H1 (cell line): Measurements from ENCODE around the gene GABRA4. TPM values are rescaled to one million over a fixed set of nuclear protein-coding genes. Genes with fewer than 3 reads are reported as not detected.

ENCODE experiments used
- BRCA1 ChIP-seq: IDR thresholded peaks from 2 replicates; pipeline ENCODE4 v1.6.1; 2012; ENCODE audit warnings: low read depth, low read length, improper control_type of control experiment
- CBX8 ChIP-seq: fragments of 300-800, 300-1000 bp; sonication (generic); IDR thresholded peaks from 2 replicates; pipeline ENCODE4 v1.7.1; 2016; ENCODE audit warnings: low read depth, low read length, borderline replicate concordance
- CEBPB ChIP-seq: IDR thresholded peaks from 2 replicates; pipeline ENCODE4 v1.6.1; 2012; ENCODE audit warnings: low read depth, low read length
- CHD1 ChIP-seq: IDR thresholded peaks from 2 replicates; pipeline ENCODE4 v1.6.1; 2012; ENCODE audit warnings: low read depth, low read length, improper control_type of control experiment
- CTBP2 ChIP-seq: IDR thresholded peaks from 2 replicates; pipeline ENCODE4 v1.7.0; 2011; ENCODE audit warnings: borderline replicate concordance, mild to moderate bottlenecking, moderate library complexity, mixed read lengths, low read length; ENCODE audit not compliant: insufficient read depth, insufficient read length
- EP300 ChIP-seq, 2 experiments: IDR thresholded peaks; 1 replicate in 1 of 2; 2 replicates in 1 of 2; pipeline ENCODE4 v1.6.1; 2011 to 2012; ENCODE audit warnings: low read depth in 2 of 2, low read length in 2 of 2, mild to moderate bottlenecking in 2 of 2, borderline replicate concordance in 1 of 2, inconsistent platforms in 1 of 2, moderate library complexity in 1 of 2
- FOSL1 ChIP-seq: IDR thresholded peaks from 2 replicates; pipeline ENCODE4 v1.6.1; 2011; ENCODE audit warnings: mild to moderate bottlenecking, low read depth, low read length, moderate library complexity; ENCODE audit not compliant: insufficient read depth
- GABPA ChIP-seq: IDR thresholded peaks from 2 replicates; pipeline ENCODE4 v1.6.1; 2011; ENCODE audit warnings: mild to moderate bottlenecking, low read length, moderate library complexity, borderline replicate concordance; ENCODE audit not compliant: insufficient read depth
- HDAC2 ChIP-seq, 2 experiments: fragments of 300-600 bp in 1 of 2; sonication (generic) in 1 of 2; IDR thresholded peaks; 2 replicates each; pipeline ENCODE4 v1.6.1; 2011 to 2012; ENCODE audit warnings: low read depth in 2 of 2, low read length in 2 of 2, mild to moderate bottlenecking in 2 of 2, moderate library complexity in 2 of 2, borderline replicate concordance in 1 of 2, inconsistent platforms in 1 of 2
- HDAC6 ChIP-seq: IDR thresholded peaks from one replicate; pipeline ENCODE4 v1.7.1; 2012; ENCODE audit warnings: low read depth, mild to moderate bottlenecking, inconsistent platforms, low read length, moderate library complexity
- JUN ChIP-seq: IDR thresholded peaks from 2 replicates; pipeline ENCODE4 v1.6.1; 2011; ENCODE audit warnings: low read depth, mild to moderate bottlenecking, improper control_type of control experiment, low read length
- KDM1A ChIP-seq: fragments of 200-600, 300-600 bp; sonication (generic); IDR thresholded peaks from 2 replicates; pipeline ENCODE4 v1.7.1; 2016; ENCODE audit warnings: mild to moderate bottlenecking, low read length, borderline replicate concordance
- MAX ChIP-seq: IDR thresholded peaks from 2 replicates; pipeline ENCODE4 v1.6.1; 2012; ENCODE audit warnings: inconsistent platforms
- POU5F1 ChIP-seq: IDR thresholded peaks from 2 replicates; pipeline ENCODE4 v1.6.1; 2011; ENCODE audit warnings: low read depth, mild to moderate bottlenecking, low read length, moderate library complexity
- RBBP5 ChIP-seq: IDR thresholded peaks from 2 replicates; pipeline ENCODE4 v1.7.1; 2012; ENCODE audit warnings: low read depth, mild to moderate bottlenecking, inconsistent platforms, low read length, moderate library complexity, borderline replicate concordance
- SIN3A ChIP-seq, 2 experiments: IDR thresholded peaks in 1 of 2; conservative IDR thresholded peaks in 1 of 2; 2 replicates each; pipeline ENCODE4 v1.6.1; 2011 to 2012; ENCODE audit warnings: low read length in 2 of 2, improper control_type of control experiment in 1 of 2, low read depth in 1 of 2, mild to moderate bottlenecking in 1 of 2
- SIRT6 ChIP-seq: IDR thresholded peaks from one replicate; pipeline ENCODE4 v1.7.1; 2012; ENCODE audit warnings: low read length, inconsistent platforms
- SIX5 ChIP-seq: IDR thresholded peaks from 2 replicates; pipeline ENCODE4 v1.6.1; 2011; ENCODE audit warnings: mild to moderate bottlenecking, low read depth, low read length
- SP4 ChIP-seq: IDR thresholded peaks from 2 replicates; pipeline ENCODE4 v1.6.1; 2012; ENCODE audit warnings: low read length, inconsistent platforms
- TCF12 ChIP-seq: IDR thresholded peaks from 2 replicates; pipeline ENCODE4 v1.6.1; 2011; ENCODE audit warnings: low read depth, mild to moderate bottlenecking, low read length
- polyA plus RNA-seq, 7 experiments: library from polyadenylated mRNA; depleted of rRNA in 3 of 7; stranded (reverse) in 5 of 7; unstranded in 2 of 7; fragments of >200 nt in 5 of 7; fragments of 200-250 nt in 2 of 7; gene quantifications; 1 replicate in 5 of 7; 2 replicates in 1 of 7; 4 replicates in 1 of 7; pipeline versions ENCODE4 v1.2.1 to v1.2.3, GENCODE V29; 2011 to 2013; ENCODE audit warnings: missing spikeins in 2 of 7, mixed read lengths in 2 of 7
- total RNA-seq: library from RNA; stranded (reverse); fragmentation: NEBNext Ultra II Directional; extraction: Animal tissue kit (Norgen Biotek cat#: 25700); gene quantifications from 2 replicates; pipeline ENCODE4 v1.2.1, GENCODE V29; 2021
- TF ChIP-seq, protein P1 (sequence below): IDR thresholded peaks from 2 replicates; pipeline ENCODE4 v1.6.1; 2012; ENCODE audit warnings: low read length, inconsistent platforms

The GABRA4 gene
- total and polyA plus RNA-seq, 2 of the 8 experiments (the other 6 are each of a cell fraction or from before 2014, with no cell fraction given), result 0.09 to 0.37 TPM

DNA sequence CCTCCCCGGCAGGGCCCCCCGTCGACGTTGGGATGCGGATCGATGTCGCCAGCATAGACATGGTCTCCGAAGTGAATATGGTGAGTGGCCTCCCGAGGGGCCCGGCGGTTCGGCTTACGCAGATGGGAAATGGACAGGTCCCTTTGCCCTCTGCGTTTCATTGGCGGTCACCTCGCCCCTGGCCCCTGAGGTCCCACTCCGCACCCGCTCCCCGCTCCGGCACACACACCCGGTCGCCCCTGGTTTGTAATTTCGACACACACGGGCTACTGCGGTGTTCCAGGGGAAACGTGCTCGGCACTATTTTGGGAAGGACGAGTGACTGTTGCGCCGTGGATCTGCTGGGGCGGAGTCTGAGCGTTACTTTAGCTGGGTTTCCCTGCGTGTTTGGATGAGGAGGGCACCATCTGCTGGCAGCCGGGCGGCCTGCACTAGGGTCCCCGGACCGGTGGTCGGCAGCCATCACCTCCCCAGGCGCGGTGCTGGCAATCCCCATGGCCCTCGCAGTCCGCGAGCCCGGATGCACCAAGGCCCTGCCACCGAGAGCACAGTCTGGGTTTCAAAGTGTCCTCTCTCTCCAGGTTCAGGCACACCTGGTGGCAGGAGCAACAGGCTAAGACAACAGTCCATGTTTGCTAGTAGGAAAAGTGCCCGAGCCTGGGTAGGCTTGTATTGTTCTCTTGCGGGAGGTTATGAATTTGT, 39.2 kb upstream of the GABRA4 start (continued):
- TF ChIP-seq KDM1A, result no peak
- peak; percentile 55; the same call in 1 of the 2 replicates for TF ChIP-seq RBBP5
- TF ChIP-seq, protein P1, sequence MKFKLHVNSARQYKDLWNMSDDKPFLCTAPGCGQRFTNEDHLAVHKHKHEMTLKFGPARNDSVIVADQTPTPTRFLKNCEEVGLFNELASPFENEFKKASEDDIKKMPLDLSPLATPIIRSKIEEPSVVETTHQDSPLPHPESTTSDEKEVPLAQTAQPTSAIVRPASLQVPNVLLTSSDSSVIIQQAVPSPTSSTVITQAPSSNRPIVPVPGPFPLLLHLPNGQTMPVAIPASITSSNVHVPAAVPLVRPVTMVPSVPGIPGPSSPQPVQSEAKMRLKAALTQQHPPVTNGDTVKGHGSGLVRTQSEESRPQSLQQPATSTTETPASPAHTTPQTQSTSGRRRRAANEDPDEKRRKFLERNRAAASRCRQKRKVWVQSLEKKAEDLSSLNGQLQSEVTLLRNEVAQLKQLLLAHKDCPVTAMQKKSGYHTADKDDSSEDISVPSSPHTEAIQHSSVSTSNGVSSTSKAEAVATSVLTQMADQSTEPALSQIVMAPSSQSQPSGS, result no peak
- TF ChIP-seq SIRT6, result no peak
- TF ChIP-seq FOSL1, result no peak
- TF ChIP-seq SIN3A (conservative IDR thresholded peaks at IDR 0.05 in 1 of 2, IDR thresholded peaks at IDR 0.05 in 1 of 2; ENCODE audit: low read depth in 1 of 2, low read length in 2 of 2), result peak in 1 of 2 experiments; percentile 41; a peak in 2 of 4 replicates
- no peak for TF ChIP-seq CHD1
- no peak for TF ChIP-seq HDAC6
- TF ChIP-seq SIX5, result no peak
- no peak for TF ChIP-seq POU5F1
- TF ChIP-seq CEBPB, result no peak
- no peak for TF ChIP-seq TCF12
- TF ChIP-seq EP300 (IDR thresholded peaks at IDR 0.05; ENCODE audit: borderline replicate concordance in 1 of 2, low read depth in 2 of 2, low read length in 2 of 2), result no peak
- TF ChIP-seq CBX8, result no peak
- no peak for TF ChIP-seq BRCA1
- TF ChIP-seq MAX, result peak; percentile 49; the same call in 1 of the 2 replicates
- TF ChIP-seq JUN, result no peak
- no peak for TF ChIP-seq SP4
- peak in 1 of 2 experiments; percentile 83; a peak in 2 of 4 replicates for TF ChIP-seq HDAC2 (IDR thresholded peaks at IDR 0.05; ENCODE audit: borderline replicate concordance in 1 of 2, low read depth in 2 of 2, low read length in 2 of 2)
- TF ChIP-seq CTBP2, result no peak
- TF ChIP-seq GABPA, result no peak
